Esophagus (tissue), 2 donors: Measurements from ENCODE around the gene USH1C. TPM values are rescaled to one million over a fixed set of nuclear protein-coding genes. Genes with fewer than 3 reads are reported as not detected.

Experiments
- H3K27ac ChIP-seq, 2 donors: one replicate each; pipeline ENCODE4 v1.5.1; 2013; ENCODE audit warnings: low read depth in 2 of 2, mild to moderate bottlenecking in 2 of 2, inconsistent platforms in 1 of 2, low read length in 1 of 2, moderate library complexity in 1 of 2
- H3K27me3 ChIP-seq, 2 donors: one replicate each; pipeline ENCODE4 v1.6.1; 2013; ENCODE audit warnings: low read length in 2 of 2, control low read depth in 1 of 2, mild to moderate bottlenecking in 1 of 2; ENCODE audit not compliant: insufficient read depth in 2 of 2, control insufficient read depth in 1 of 2
- H3K36me3 ChIP-seq, 2 donors: one replicate each; pipeline ENCODE4 v1.6.1; 2013; ENCODE audit warnings: low read length in 1 of 2; ENCODE audit not compliant: control insufficient read depth in 2 of 2, insufficient read depth in 2 of 2
- H3K4me1 ChIP-seq, 2 donors: one replicate each; pipeline ENCODE4 v1.6.1; 2013; ENCODE audit warnings: low read length in 1 of 2; ENCODE audit not compliant: control insufficient read depth in 2 of 2, insufficient read depth in 2 of 2
- H3K4me3 ChIP-seq, 2 donors: one replicate each; pipeline ENCODE4 v1.5.1; 2013; ENCODE audit warnings: low read length in 2 of 2, mild to moderate bottlenecking in 2 of 2, low read depth in 1 of 2, moderate library complexity in 1 of 2
- H3K9me3 ChIP-seq, 2 donors: one replicate each; pipeline ENCODE4 v1.6.1; 2013; ENCODE audit warnings: mild to moderate bottlenecking in 2 of 2, low read depth in 1 of 2, low read length in 1 of 2, moderate library complexity in 1 of 2; ENCODE audit not compliant: control insufficient read depth in 2 of 2, insufficient read depth in 1 of 2
- WGBS, 2 donors: extraction: QIAGEN DNeasy Blood & Tissue Kit; methylation state at CpG; one replicate each; pipeline ENCODE4 v1.1.7; 2013; 5-methylcytosine and 5-hydroxymethylcytosine counted together
- polyA plus RNA-seq, 2 donors: library from polyadenylated mRNA; stranded (reverse); fragments of 200-250 nt; gene quantifications; one replicate each; pipeline ENCODE4 v1.2.3, GENCODE V29; 2013
- donor health status: healthy with polysubstance abuse.
- donor health status: Bipolar disorder and iron deficiency.

The USH1C gene
- polyA plus RNA-seq, 2 donors: 0.08 TPM

GRCh38 chr11:17483505-17483904 is 60.7 kb downstream of the USH1C start:
- no peak overlapping the region for H3K27ac ChIP-seq
- H3K9me3 ChIP-seq: no peaks in the 10 kb centered on the region
- H3K4me3 ChIP-seq: no peak overlapping the region
- WGBS, 2 donors: 74 to 78% methylated on average over 2 of the region's 2 CpGs
- H3K27me3 ChIP-seq: no peaks in the 10 kb centered on the region
- no peaks in the 10 kb centered on the region for H3K4me1 ChIP-seq
- no peaks in the 10 kb centered on the region for H3K36me3 ChIP-seq

- Histone ChIP-seq H3K4me3 (no peak overlapping the region), H3K36me3 (no peaks in the 10 kb centered on the region), H3K27ac (no peak overlapping the region), H3K4me1 (no peaks in the 10 kb centered on the region), H3K27me3 (peaks cover 0 to 6% of the 10 kb centered on the region in 2 donors), H3K9me3 (no peaks in the 10 kb centered on the region)
- 84 to 94% methylated on average over 5 of the region's 5 CpGs for WGBS, 2 donors
Observed at GRCh38 chr11:17481905-17482304, 62.3 kb downstream of the USH1C start.

- Histone ChIP-seq H3K27me3 (peaks cover 0 to 8% of the 10 kb centered on the region in 2 donors), H3K9me3 (no peaks in the 10 kb centered on the region), H3K36me3 (no peaks in the 10 kb centered on the region), H3K27ac (no peak overlapping the region), H3K4me3 (no peak overlapping the region), H3K4me1 (peaks cover 3 to 5% of the 10 kb centered on the region in 2 donors)
- WGBS, 2 donors: 27 to 29% methylated on average over 14 of the region's 14 CpGs
Observed at GRCh38 chr11:17479284-17480214, 64.7 kb downstream of the USH1C start.

GRCh38 chr11:17478070-17478469 is 66.1 kb downstream of the USH1C start:
- Histone ChIP-seq H3K4me1 (peaks cover 3 to 5% of the 10 kb centered on the region in 2 donors), H3K27me3 (peaks cover 0 to 13% of the 10 kb centered on the region in 2 donors), H3K4me3 (no peak overlapping the region), H3K9me3 (no peaks in the 10 kb centered on the region), H3K36me3 (no peaks in the 10 kb centered on the region), H3K27ac (no peak overlapping the region)
- 45 to 51% methylated on average over 6 of the region's 6 CpGs for WGBS, 2 donors

GRCh38 chr11:17477361-17477760 is 66.9 kb downstream of the USH1C start:
- Histone ChIP-seq H3K4me3 (no peak overlapping the region), H3K36me3 (no peaks in the 10 kb centered on the region), H3K27ac (no peak overlapping the region), H3K27me3 (peaks cover 0 to 13% of the 10 kb centered on the region in 2 donors), H3K9me3 (no peaks in the 10 kb centered on the region), H3K4me1 (peaks cover 3 to 5% of the 10 kb centered on the region in 2 donors)
- 47 to 56% methylated on average over 6 of the region's 6 CpGs for WGBS, 2 donors

GRCh38 chr11:17477084-17477333 is 67.2 kb downstream of the USH1C start:
- H3K4me3 ChIP-seq: no peak overlapping the region
- no peak overlapping the region for H3K27ac ChIP-seq
- no peaks in the 10 kb centered on the region for H3K36me3 ChIP-seq
- H3K4me1 ChIP-seq: peaks cover 3 to 5% of the 10 kb centered on the region in 2 donors
- WGBS, 2 donors: 13 to 15% methylated on average over 9 of the region's 9 CpGs
- H3K27me3 ChIP-seq: peaks cover 0 to 13% of the 10 kb centered on the region in 2 donors
- H3K9me3 ChIP-seq: no peaks in the 10 kb centered on the region

GRCh38 chr11:17476317-17477083 is 67.7 kb downstream of the USH1C start, which contains the start of gene ABCC8:
TSS of gene ABCC8 (minus strand) at chr11:17476845. CDS start at chr11:17476776, 69 bp downstream.
- Histone ChIP-seq H3K4me1 (peaks cover 3 to 5% of the 10 kb centered on the region in 2 donors), H3K27me3 (peaks cover 0 to 13% of the 10 kb centered on the region in 2 donors), H3K27ac (no peak within 1 kb of the TSS), H3K9me3 (no peaks in the 10 kb centered on the region), H3K36me3 (no peaks in the 10 kb centered on the region), H3K4me3 (peak within 1 kb of the TSS in 1 of 2 donors; percentile 17)
- WGBS, 2 donors: 1 to 2% methylated on average over 63 to 80 of the region's 80 CpGs

- H3K27me3 ChIP-seq: peaks cover 0 to 13% of the 10 kb centered on the region in 2 donors
- no peak overlapping the region for H3K27ac ChIP-seq
- peak overlapping the region in 1 of 2 donors; percentile 17 for H3K4me3 ChIP-seq
- no peaks in the 10 kb centered on the region for H3K36me3 ChIP-seq
- 7% methylated on average over 30 to 31 of the region's 31 CpGs for WGBS, 2 donors
- peaks cover 3 to 5% of the 10 kb centered on the region in 2 donors for H3K4me1 ChIP-seq
- H3K9me3 ChIP-seq: no peaks in the 10 kb centered on the region
Observed at GRCh38 chr11:17475666-17476316, 68.4 kb downstream of the USH1C start.

- no peaks in the 10 kb centered on the region for H3K9me3 ChIP-seq
- H3K4me1 ChIP-seq: peaks cover 3 to 5% of the 10 kb centered on the region in 2 donors
- H3K4me3 ChIP-seq: no peak overlapping the region
- peaks cover 0 to 13% of the 10 kb centered on the region in 2 donors for H3K27me3 ChIP-seq
- H3K36me3 ChIP-seq: no peaks in the 10 kb centered on the region
- no peak overlapping the region for H3K27ac ChIP-seq
- WGBS, 2 donors: 41 to 47% methylated on average over 6 of the region's 6 CpGs
Observed at GRCh38 chr11:17473071-17473744, 71.0 kb downstream of the USH1C start.
